Fibroblast of skin of right biceps (primary cell): ENCODE measurements around the gene SMYD3.
A peak's percentile ranks its signal among the peaks of the same experiment; 100 is the strongest.

ENCODE experiments used
- DNase-seq: peaks from one replicate; pipeline ENCODE4 v3.0.0-alpha.2; 2013

The SMYD3 gene

DNA sequence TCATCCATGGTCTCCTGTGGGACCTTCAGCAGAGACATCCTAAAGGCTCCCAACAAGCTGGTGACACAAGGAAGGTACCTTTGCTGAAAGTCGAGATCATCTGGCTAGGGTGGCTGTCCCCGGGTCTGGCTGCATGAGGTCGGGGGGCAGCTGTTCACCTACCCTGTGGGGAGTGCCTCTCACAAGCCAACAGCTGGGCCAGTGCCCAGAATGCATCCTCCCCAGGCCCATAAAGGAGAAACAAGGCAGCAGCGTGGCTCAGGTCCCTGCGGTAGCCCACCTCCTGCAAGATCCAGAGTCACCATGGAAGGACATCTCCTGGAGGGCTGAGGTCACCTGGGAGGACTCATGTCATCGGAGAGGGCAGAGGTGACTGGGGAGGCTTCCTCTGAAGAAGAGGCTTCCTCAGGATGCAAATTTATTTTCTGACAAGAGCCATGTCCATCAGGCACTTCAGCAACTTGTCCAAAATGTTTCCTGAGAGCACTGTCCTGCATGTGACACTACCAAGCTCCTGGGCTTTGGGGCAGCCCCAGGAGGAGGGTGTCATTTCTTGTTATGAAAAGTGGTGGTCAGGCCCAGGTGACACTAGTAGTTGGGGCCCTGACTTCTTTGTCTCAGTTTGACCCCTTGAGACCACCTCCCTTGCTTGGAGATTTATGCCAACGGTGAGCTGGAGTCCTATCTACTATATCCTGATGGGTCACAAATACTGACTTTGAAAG lies 6.7 kb upstream of the SMYD3 start:
- DNase-seq = no peak

DNA sequence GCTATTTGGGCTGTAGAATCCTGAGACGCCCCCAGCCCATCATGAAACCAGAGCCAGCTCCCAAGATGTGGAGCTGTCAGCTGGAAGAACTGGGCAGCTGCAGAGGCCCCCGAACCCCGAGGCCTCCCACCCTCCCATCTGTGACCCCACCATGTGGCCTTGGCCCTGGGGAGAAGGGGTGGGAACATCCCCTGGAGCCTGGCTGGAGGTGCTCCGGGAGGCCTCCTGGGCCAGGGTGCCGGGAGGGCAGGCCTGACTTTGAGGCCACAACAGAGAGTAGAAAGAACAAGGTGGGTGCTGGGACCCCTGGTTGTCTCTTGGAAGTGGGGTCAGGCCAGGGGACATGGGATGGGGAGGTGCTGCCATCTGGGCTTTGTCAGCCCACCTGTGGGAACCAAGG lies 6.0 kb upstream of the SMYD3 start:
- no peak for DNase-seq

DNA sequence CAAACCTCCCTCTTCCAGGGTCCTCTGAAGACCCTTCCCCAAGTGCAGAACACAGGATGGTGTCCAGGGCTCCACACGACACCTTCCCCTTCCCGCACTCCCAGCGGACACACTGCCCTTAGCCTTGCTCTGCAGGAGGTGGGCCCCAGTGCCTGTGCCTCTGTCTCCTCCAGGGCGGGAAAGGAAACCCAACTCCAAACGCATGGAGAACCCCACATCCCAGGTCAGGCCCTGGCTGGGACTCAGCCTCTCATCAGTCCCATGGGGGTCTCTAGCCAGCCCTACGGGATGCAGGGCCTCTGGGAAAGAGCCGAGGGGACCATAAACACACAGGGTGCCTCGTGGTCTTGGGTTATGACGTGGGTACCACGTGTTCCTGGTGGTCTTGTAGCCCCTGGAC lies 5.6 kb upstream of the SMYD3 start:
- DNase-seq = no peak

DNA sequence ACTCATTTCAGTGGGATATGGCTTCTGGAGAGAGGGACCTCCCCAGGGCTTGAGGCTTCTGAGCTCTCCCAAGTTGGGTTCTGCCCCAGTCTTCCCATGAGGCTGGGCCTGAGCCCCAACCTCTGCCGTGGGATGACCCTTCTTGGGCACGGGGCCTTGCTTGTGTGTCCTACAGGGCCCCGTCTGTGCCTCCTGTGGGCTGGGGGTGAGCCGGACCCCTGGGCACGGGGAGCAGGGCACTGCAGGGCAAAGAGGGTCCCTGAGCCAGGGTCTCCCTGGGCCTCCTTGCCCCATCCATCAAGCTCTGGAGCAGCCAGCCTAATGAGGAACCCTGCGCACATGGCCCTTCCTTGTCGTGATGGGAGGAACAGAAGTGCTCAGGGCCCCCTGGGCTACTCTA lies 5.2 kb upstream of the SMYD3 start:
- DNase-seq = no peak

DNA sequence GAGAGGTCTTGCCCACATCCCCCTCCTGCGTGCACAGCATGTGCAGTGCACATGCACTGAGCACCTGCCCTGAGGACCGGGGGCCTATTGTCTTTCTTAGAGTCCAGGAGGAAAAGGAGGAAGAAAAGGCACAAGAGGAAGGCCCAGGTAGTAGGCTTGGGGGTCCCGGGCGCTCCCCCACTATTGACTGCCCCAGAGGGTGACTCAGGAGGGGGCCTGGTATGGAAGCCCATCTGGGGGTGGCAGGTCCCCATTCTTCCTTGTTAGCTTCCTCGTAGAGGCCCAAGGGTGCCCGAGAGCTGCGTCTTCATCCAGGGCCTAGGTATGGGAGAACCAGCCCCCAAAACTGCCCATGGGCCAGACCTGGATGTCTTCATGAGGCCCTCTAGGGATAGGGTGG lies 4.1 kb upstream of the SMYD3 start:
- no peak for DNase-seq

DNA sequence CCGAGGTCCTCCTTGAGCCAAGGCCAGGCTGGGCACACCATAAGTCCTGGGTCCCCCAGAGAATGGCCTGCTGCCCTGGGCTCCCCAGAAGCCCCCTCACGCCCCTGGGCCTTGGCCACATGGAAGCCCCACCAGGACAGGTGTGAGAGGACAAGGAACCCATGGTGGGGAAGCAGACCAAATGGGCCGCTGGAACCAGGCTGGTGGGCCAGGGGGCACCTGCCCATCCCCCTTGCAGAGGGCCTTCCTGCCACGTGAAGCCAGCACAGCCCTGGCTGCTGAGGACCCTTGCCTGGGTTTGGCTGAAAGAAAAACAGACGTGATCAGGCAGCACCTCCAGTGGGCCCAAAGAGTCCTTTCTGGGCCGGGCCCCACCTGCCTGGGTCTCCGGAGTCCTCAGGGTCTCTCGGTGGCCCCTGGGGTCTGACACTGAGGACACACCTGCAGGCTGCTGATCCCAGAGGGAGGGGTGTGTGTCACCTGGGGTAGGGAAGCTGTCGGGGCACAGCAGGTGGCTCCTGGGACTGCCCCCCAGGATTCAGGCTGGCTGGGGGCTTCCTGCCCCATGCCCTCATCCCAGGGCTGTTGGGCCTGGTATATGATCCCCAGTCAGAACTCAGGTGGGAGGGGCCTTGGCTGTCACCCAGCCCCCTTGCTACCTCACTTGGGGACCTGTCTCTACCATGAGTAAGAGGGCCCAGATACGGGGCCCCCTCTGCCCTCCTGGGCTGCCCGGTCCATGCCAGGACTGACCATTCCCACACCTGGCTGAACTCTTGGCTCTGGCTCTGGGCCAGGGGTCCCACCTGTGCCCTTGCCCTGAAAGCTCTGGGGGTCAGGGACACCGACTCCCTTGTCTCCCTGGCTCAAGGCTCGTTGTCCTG lies 3.3 kb upstream of the SMYD3 start:
- DNase-seq = no peak

DNA sequence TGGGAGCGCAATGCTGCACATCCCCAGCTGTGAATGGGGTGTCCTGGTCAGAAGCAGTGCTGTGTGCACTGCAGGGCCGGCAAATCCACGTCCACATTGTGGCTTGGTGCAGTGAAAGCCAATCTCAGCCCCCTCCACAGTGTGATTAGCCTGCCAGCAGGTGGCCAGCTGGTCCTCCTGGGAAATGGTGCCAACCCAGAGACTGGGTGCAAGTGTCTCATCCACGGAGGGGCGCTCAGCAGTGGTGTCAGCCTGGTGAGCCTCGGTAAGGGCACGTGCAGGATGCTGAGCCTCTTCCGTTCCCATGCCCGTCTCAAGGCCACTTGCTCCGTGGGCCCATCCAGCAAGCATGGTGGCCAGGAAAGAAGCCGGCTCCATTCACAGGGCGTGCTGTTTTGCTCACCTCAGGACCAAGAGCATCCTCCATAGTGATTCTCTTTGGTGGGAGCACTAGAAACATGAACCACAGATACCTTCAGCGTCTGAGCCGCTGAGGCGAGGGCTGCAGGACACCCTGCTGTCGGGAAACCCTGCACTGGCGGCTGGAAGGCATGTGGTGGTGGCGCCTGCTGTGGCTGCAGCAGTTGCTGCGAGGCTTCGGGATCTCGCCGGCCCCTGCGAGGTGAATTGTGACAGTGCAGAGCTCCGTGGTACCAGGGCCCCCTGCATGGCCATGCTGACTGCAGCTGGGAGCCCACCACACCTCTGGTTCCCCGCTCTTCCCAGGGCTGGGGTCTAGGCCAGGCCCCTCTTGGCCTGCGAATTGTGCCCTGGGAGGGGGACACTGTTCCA lies 2.0 kb upstream of the SMYD3 start:
- no peak for DNase-seq

DNA sequence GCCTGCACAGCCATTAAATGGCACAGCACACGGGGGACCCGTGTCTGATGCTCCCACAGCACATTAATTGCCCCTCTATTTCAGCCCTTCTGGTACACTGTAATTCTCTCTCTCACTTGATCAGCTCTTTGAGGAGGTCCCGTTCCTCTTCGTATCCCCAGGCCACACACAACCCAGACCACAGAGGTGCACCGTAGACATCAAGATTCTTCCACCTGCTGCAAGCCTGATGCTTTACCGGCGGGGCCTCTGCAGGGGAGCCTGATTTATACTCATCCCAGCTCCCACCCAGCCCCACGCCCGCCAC lies 759 bp downstream of the SMYD3 start:
- DNase-seq = no peak

DNA sequence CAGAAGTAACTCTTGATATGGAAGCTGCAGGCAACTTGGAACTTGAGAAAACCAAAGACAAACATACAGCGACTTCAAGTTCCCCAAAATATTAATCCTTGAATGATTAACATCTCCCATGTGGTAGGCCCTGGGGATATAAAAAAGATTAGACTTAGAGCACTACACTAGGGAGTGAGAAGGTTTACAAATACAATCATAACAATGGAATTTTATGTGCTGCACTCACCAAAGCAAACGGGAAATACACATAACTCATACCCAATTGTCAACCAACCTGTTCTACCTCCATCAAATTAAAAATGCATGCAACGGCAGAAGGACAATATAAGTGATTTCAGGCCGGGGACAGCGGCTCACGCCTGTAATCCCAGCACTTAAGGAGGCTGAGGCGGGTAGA lies 3.7 kb downstream of the SMYD3 start:
- DNase-seq = peak; percentile 26

DNA sequence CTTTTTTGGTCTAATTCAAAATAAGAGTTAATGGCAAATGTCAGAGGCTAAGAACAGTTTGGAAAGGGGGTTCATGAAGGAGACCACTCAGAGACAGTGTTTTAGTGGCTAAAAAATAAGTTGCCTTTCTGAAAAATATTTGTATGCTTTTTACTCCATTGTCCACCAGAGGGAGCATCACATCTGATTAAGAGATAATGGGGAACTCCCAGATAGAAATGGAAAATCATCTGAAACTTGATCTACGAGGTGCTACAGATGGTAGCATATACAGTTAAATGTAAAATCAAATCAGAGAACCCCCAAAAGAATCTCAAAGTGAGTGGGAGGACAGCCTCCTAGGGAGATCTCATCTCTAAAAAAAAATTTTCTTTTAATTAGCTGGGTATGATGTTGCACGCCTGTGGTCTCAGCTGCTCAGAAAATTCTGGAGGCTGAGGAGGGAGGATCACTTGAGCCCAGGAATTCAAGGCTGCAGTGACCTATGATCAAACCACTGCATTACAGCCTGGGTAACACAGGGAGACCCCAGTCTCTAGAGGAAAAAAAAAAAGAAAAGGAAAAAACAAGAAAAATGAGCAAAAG lies 9.7 kb downstream of the SMYD3 start:
- peak; percentile 72 for DNase-seq

DNA sequence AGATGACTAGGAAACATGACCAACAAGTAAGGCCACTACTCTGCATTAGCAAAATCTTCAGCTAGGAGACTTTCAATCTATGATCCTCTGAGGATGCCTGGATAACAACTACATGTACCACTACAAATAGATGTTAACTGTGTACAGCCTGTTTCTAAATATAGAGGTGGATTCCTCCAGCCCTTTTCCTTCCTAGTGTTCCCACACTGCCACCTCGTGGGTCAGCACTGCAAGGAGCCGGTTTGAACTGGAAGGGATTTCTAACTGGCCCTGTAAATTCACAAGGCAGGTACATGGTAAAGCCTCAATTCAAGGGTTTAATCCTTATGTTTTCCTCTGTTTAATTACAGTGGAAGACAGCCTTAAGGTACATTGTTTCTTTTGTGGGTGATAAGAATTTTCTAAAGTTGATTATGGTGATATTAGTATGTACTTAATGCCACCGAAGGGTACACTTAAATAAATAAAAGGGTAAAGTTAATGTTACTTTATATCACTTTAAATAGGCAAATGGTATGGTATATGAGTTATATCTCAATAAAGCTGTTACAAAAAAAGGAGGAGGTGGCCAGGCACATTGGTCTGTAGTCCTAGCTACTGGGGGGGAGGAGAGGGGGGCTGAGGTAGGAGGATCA lies 14.4 kb downstream of the SMYD3 start:
- peak; percentile 73 for DNase-seq

DNA sequence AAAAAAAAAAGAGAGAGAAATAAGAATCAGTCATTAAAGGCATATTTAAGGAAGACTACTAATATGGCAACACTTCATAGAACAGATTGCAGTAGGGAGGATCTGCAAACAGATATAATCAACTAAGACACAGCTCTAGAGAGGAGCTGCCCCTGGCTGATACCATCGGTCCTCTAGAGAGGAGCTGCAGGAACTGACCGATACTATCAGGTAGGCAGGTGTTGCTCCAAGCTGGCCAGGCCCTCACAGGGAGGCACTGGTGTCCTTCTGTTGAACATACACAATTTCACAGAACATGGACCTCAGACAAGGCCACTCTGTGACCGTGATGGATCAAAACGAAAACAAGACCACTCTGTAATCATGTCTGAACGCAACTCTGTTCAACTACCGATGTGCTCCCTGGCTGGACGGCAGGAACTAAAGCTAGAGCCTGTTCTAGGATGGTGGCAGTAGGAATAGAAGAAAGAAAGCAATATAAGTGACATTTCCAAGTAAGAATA lies 15.5 kb downstream of the SMYD3 start:
- DNase-seq = no peak

DNA sequence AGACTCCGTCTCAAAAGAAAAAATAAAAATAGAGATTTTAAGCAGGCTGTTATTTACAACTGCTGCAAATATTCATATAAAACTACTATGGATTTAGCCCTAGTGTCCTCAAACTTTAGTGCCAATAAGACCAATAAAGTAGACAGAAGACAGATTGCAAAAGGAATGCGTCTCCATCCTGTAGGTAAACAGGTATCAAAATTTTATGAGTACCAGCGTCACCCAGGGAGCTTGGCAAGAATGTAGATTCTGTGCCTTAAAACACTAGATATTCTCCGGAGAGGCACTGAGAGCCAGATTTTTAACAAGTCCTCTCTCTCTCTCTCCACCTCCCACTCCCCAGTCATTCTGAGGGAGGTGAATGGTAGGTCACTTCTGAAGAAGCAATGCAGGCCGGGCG lies 18.4 kb downstream of the SMYD3 start:
- DNase-seq = no peak

DNA sequence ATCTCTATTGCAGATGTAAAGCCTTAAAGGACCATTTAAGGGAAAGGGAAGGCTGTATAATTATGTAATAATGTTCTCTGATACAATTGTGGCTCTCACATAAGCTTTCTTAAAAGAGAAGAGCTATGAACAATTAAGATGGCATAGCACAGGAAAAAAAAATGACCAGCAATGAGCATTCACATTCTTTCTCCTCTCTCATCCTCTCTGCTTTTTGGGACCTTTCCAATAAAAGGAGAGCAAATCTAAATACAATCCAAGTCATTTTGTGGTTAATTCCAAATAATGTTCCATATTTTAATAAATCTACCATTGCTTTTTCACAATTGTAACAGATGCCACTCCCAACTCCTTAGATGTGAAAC lies 23.5 kb downstream of the SMYD3 start:
- DNase-seq = peak; percentile 26

DNA sequence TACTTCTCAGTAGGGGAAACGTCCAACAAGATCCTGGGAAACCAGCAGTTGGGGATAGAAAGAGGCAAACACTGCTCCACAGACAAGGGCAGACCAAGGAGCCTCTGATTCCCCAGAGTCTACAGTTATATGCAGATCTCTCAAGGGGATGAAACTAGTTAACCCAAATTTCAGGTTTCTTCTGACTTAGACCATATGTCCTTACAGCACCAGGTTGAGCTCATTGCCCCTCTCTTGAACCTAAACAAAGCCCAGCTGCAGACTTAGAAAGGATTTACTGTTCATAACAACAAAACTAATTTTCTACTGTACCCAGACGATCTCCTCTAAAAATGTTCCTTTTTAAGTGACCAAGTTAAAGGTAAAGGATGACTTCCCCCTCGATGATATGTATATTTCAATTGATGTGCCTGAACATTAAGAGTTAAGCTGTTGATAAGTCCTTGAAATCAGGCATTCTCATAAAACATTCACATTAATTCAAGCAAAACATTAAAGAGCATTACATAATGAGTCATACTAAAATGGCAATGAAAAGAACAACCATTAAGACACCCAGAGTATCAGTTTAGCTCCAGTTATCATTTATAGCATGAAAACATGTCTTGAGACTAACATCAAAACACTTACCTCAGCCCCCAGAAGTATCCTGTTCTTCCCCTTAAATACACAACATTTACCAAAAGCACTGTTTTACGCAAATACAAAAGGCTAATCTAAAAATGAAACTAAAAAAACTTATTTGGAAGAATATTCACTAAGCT lies 24.1 kb downstream of the SMYD3 start:
- no peak for DNase-seq

DNA sequence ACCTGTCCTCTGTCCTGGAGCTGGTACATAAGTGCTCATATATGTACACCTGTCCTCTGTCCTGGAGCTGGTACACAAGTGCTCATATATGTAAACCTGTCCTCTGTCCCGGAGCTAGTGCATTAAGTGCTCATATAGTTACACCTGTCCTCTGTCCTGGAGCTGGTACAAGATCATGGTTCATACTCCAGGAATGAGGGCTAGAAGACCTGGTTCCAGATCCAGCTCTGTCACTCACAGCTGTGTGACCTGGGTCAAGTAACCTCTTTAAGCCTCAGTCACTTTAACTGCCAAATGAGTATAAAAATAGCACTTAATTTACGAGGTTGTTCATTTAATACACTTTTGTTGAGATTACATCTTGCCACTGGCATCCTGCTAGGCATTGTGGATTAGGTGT lies 28.0 kb downstream of the SMYD3 start:
- no peak for DNase-seq

DNA sequence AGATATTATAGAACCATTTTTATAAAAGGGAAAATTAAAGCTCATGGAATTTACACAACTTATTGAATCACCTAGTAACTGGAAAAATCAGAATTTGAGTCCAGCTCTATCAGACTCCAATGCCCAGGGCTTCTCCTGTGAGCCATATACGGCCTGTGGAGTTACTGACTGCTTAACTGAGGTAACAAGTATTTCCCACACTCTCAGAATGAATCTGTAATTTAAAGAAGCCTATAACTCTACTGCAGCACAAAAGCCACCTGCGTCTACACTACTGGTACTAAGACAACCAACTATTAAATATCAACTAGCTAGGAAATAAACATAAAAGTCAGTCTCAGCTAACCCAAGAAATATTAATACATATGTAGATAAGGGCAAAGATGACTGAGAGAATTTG lies 29.4 kb downstream of the SMYD3 start:
- no peak for DNase-seq

DNA sequence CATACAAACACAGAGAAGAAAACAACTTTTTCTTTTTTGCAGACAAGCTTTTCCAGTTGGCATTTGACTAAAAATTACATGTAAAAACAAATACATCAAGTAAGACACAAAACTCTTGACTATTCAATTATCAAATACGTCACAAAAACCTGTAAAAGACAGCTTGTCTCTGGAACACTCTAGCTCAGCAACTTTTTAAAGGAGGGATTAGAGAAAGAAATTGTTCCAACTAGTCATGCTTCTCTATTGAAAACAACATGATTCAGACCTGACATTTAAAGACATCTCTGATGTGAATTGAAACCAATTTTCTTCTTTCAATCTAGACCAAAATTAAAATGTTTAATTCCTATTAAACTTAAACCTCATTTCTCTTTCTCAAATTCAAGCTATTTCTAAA lies 30.3 kb downstream of the SMYD3 start:
- no peak for DNase-seq

DNA sequence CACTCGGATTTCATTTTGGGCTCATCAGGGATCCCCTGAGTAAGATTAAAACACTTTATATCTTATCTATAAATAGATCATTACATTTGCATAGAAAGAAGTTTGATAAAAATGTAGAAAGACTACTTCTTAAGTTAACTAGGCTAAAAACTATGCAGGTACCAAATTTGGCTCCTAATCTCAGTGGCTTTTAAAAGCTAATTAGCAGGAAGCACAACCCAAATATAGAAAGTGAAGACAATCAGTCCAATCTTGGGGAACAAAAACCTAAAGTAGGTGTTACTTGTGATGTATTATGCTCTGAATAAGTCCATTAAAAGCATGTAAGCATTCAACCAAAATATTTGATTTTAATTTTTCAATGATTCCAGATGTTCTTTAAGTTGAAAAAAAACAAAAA lies 35.4 kb downstream of the SMYD3 start:
- no peak for DNase-seq

DNA sequence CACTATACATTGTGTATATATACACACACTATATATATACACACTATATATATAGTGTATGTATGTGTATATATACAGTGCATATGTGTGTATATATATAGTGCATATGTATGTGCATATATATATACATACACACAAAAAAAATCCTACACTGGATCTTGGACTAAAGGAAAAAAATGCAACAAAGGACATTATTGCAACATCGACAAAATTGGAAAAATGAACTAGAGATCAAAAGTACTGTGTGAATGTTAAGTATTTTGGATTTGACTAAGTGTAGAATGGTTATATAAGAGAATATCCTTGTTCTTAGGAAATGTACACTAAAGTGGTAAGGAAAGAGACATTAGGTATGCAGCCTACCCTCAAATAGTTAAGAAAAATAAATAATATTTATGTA lies 36.5 kb downstream of the SMYD3 start:
- no peak for DNase-seq

DNA sequence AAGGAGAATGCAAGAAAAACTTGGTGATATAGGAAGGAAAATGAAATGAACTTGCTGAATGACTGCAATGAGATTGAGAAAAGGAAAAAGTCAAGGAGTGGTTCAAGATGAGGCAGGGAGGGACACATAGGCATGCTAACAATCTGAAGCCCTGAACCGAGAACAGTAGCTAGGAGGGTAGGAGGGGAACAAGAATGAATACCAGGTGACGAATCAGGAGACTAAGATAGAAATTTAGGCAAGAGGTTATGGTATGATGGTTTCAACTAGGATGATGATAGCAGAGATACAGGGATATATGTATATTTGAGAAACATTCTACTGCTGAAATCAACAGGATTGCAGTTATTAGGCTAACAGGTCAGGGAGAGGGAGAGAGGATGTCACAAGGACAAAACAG lies 44.1 kb downstream of the SMYD3 start:
- DNase-seq = no peak

DNA sequence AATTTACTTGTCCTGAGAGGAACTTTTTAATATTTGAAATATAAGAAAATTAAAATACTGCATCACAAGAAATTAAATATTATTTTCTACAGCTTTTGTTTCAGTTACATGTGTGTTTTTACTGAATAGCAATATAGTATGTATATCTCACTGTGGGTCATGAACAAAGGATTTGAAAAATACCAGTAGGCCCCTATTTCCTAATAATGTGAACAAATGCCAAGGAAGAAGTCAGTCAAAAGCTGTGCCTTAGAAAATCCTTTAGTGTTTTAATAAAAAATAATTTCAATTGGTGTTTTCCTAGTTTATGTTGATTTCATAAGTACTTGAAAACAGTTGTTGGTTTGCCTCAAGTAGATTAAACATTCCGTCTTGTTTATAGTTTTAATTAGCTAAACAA lies 46.7 kb downstream of the SMYD3 start:
- no peak for DNase-seq
